ACHN (cell line): ENCODE results near the gene SYT7.

Source experiments
- DNase-seq: peaks from one replicate; pipeline ENCODE4 v3.0.0-alpha.2; 2015
- in situ Hi-C: cut with HindIII; loops from 2 replicates; pipeline ENCODE4 v1.10.0; 2017; ENCODE audit warnings: low sequenced_read_pairs, low pct_ligation_motif_present, low pct_unique_long_range_greater_than_20kb

SYT7 gene

DNA sequence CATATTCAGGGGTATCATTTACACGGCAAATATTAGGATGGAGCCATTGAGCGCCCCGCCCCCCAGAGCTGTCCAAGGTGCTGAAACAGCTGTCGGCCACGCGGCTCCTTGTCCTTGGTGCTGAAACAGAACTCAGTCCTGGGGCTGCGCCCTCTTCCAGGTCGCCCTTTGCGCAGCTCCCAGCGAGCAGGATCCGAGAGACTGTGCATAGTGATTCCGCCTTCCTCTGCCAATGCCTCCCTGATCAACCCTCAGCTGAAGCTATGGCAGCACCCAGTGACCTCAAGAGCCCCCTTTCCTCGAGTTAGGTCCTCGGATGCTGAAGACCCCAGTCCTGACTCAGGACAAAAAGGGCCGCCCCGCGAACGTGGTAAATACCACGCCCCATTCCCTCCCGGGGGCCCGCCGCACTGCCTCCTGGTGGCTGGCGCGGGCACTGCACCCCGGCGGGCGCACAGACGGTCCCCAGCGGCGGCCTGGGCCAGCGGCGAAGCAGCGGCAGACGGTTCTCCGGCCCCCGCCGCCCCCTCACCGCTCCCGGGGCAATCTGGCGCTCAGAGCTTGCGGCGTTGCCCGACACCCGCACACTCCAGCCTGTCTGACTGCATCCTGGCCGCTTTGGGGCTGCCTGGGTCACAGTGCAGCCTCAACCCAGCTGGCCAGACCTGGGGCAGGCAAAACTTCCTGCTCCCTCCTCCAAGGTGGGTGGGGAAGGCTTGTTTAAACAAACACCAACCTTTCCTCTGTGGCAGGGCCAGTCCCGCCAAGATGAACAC is 13.4 kb downstream of the SYT7 start:
- in situ Hi-C loops: no loop called here
- peak; percentile 80 for DNase-seq

DNA sequence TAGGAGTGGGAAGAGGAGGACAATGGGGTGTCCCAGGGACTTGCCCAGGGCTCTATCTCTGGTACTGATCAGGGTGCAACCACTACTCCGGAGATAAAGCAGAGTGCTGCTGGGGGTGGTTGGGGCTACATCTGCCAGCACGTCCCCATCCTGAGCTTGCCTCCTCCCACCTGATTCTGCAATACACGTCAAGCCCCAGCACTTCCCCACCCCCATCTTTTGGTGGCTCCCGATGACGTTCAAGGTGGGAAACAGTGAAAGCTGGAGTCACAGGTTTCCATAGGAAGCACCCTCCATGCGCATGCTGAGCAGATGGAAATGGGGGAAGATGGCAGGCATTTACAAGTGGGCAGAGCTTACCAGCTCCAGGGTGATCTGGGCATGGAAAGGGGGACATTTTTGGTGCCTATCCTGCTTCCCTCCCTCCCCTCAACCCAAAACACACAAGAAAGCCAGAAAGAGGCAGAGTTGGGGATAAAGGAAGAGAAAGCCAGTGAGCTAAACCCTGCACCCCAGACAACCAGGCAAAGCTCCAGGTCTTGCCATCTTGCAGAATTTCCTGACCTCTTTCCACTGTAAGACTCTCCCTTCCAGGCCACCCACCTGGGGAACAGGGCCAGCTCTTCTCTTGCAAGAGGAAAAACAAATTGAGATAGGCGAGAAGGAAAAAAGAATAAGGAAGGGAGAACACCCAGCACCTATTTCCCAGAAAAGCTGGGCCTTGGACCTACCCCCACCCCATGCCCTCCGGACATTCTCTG is 15.8 kb downstream of the SYT7 start:
- in situ Hi-C loops: no loop called here
- DNase-seq: no peak

DNA sequence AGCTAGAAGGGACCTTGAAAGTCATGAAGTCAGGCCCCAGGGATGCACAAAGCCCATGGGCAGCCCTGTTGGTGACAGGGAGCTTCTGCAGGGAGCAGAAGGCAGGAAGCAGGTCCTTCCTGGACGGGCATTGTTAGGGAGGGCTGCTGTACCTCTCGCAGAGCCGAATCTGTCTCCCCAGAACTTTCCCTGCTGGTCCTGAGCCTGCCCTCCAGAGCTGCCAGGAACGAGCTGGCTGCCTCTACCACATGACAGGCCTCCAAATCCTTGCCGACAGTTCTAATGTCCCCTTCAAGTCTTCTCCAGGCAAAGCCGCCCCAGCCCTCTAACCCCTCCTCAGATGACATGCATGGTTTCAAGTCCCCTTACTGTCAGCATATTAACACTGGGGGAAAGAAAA is 20.1 kb downstream of the SYT7 start:
- DNase-seq: no peak
- in situ Hi-C loops: no loop called here

DNA sequence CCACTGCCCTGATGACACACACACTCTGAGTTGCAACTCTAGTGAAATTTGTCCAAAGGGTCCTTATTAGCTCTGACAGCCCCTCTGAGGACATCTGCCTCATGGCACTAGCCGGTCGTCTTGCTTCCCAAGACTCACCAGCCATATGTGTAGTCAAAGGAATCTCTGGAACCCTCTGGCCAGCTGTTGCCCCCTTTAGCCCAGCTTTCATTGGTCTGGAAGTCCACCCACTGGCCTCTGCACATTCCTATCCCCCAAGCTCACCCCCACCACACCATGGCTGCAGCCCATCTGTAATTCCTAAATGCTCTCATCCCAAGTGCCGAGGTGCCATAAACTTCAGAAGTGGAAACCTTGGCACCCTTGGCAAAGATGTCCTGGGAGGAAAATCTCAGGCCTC is 24.3 kb downstream of the SYT7 start:
- in situ Hi-C loops: no loop called here
- no peak for DNase-seq

DNA sequence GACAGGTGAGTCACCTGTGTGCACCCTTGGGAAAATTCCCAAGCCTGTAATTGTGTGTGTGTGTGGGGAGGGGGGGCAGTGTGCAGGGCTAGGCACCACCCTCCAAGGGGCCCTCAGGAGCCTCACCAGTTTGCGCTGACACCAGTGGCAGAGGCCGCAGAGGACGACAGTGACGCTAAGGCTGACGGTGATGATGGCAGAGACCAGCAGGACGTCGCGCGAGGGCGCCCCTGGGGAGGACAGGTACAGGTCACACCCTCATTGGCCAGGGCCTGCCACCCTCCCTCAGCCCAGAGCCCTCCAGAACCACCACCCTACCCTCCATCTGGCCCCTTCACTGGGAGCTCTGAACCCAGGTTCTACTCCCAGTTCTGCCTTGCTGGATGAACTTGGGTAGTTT is 24.9 kb downstream of the SYT7 start:
- in situ Hi-C loops: no loop called here
- no peak for DNase-seq

DNA sequence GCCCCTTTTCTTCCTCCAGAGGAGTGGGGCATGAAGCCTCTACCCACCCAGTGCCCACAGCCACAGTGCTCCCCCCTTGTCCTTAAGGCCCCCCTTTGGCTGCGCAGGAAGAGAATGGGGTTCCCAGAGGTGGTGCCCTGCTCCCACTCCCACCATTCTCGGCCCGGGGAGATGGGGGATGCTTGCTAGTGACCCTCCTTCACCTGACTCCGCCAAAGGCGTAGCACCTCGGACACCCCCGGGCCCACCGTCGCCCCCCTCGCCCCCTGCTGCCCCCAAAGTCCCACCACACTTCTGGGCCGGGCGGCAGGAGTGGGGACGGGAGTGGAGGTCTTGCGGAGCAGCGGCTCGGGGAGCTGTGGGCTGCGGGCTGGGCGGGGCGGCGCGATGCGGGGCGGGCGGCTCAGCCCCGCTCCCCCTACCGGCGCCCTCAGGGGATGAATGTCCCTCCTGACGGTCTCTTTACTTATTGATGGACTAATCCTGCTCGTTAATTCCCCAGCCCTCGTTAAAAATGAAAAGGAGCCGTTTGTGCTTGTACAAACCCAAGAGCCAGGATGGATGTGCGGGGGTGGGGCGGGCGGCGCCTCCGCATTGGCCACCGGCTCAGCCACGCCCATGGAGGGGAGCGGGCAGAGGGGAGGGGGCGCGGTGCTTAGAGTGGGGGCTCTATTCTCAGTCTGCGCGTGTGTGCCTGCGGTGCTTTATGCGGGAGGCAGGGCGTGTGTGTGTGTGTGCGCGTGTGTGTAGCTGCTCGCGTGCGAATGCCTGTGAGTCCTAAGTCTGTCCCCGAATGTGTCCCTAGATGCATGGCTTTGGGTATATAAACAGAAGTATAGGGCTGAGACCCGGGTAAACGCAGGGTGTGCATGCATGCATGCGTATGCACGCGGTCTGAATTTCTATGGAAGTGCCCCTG is 25.6 kb downstream of the SYT7 start:
- DNase-seq: no peak

DNA sequence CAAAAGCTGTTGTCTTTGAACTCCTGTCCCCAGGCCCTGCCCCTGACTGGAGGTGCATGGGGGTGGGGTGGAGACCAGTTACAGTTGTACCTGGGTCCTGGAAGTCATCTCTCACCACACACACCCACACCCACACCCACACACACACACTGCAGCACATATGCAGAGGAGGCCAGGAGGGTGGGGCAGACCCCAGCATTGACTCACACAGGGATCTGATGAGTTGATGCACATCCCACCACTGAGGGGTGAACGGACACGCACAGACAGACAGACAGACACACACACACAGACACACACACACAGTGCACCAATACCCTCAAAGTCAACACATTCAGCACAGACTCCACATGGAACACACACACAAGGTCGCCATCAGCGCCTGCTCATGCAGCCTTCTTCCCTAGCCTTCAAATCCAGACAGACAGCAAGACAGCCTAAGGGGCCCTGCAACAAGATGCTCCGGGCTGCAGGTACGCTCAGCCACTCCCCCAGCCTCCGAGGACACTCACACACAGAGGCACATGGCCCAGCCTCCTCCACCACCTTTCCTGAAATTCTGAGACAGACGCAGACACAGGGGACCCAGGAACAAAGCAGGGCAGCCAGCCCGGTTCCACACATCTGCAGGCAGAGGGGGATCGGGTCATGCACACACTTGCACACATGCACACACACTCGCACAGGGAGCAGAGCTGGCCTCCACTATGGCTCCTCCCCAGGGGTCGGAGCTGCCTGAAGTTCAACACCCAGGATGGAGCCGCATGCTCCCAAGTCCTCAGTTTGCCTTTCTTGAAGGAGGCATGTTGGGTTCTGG is 26.5 kb downstream of the SYT7 start:
- DNase-seq: no peak
- in situ Hi-C loops: no loop called here

More for the DNA sequence above, 25.6 kb downstream of the SYT7 start:
- in situ Hi-C loops: no loop called here

DNA sequence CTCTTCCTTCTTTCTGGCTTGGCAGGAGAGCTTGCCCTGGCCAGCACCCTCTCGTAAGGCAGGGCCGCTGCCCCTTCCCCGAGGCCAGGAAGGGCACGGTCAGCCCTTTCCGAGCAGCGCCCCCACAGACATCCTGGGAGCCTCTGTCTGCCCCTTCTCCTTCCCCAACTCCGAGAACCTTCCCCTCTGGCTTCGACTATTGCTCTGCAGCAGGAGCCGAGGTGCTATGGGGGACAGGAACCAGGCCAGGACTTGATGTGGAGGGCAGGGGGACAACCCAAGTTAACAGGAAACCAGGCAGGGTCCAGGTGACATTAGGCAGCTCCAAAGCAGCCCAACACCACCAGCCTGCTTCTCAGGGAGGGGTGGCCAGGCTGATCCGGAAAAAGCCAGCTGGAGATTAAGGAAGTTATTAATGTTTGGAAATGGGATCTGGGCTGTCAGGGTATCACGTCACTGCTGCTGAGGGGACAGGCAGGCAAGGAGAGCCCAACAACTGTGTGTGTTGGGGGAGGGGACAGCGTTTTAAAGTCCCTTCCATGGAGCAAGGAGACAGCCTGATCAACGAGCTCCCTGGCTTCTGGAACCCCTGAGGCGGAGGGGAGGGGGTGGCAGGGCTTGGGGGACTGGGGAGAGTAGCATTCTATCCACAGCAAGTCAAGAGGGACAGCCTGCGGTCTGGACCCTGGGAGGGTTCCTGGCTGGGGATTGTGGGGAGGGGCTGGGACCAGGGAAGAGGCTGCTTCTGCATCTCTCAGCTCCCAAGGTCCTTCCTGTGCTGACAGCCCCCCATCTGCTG is 27.3 kb downstream of the SYT7 start:
- DNase-seq: no peak
- in situ Hi-C loops: no loop called here

DNA sequence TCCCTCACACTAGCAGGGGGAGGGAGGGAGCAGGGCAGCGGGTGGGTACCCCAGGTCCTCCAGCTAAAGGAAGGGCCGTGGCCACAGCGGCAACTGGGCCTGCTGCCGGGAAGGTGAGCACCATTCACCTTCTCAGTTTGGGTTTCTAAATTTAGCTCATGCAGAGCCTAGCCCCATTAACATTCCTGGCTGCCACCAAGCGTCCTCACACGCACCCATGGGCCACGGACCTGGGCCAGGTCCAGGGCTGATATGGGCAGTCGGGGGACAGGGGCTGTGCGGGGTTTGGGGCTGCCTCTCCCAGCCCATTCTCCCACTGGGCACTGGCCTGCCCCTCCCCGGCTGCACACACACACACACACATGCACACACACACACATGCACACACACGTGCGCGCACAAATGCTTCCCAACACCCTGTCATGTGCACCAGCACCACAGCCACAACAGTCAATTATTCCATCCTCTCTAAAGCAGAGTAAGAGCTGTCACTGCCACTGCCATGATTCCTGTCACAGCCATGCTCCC is 28.7 kb downstream of the SYT7 start:
- in situ Hi-C loops: no loop called here
- no peak for DNase-seq

DNA sequence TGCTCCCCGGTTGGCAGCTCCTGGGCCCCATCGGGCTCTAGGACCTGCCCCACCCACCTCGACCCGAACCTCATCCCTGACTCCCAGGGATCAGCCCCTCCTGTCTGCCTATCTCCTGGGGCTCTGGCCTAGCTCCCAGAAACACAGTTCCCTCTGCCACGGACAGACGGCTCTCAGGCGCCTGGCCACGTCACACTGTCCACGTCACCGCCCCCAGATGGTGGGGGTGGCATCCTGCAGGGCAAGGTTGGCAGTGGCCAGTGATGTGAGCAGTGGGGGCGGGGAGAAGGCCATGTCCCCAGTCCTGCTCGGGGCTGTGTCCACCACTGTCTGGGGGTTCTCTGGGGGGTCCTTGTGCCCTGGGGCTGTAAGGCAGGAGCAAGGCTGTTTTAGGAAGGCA is 29.2 kb downstream of the SYT7 start:
- peak; percentile 68 for DNase-seq
- in situ Hi-C loops: no loop called here

DNA sequence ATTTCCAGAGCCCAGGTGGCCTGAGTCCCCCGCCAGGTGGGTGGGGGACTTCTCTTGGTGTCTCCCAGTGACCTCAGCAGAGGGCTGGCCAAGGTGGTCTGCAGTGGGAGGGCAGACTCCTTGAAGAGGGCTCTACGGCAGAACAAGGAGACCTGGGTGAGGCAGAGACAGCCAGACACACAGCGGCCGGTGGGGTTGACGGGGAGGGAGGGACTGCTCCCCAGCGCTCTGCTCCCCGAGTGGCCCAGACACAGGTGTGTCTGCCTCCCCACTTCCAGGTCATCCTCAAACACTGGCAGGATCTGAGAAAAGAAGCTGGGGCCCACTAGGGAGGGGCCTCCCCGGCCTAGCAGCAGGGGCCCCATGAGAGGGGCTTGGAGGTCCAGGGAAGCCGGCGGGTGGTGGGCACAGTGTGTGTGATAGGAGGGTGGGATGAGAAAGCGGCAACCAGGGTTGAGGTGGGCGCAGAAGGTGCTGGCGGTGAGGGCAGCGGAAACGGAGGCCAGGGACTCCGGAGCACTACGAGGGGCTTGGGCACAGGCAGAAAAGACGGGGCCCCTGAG is 30.1 kb downstream of the SYT7 start:
- in situ Hi-C loops: no loop called here
- DNase-seq: no peak

DNA sequence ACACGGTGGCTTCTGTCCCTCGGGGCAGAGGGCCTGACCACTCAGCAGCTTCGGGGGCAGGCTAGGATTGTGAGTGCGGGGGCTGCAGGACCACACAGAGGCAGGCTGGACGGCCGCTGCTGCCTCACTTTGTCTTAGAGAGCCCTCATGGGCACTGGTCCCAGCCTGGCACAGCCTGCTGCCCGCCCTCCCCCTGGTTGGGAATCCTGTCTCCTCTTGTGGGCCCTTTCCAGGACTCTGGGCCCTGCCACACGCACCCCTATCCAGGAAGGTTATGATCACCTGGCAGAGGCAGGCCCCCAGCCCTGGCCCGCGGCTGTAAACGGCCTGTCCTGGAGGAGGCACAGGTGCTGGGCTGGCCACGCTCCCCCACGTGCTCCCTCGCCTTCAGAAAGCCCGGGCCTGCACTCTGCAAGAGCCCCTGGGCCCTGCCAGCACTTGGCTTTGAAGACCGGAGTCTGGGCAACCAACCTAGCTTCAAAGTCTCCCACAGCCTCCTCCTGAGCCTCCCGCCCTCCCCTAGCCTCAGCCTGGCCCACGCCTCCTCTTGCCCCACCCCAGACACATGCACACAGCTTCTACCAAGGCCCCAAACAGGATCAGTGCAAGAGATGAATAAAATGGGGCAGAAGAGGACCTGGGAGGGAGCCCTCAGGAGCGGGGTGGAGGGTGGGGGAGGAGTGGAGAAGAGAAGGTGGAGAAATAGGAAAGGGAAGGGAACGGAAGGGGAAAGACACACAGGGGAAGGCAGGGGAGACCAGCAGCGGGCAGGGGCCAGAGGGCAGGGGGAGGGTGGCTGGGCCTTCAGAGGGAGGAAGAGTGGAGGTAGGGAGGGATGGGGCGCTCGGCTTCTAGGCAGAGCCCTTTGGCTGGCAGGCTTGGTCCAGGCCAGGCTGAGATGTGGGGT is 31.0 kb downstream of the SYT7 start:
- in situ Hi-C loops: no loop called here
- no peak for DNase-seq

DNA sequence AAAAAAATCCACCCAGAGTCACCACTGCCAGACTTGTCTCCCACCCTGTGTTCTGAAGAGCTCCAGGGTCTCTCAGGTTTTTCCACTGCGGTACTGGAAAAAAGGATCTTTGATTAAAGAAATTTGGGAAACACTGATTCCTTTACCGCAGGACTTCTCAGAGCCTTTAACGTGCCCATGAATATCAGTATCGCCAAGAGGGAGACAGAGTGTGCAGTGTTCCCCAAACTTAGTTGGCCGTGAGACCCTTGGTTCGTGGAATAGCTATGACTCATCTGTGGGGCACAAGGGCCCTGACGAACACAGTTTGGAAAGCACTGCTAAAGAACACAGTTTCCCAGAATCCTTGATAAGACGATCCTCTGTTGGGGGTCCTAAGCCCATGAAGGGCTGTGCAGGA is 31.7 kb downstream of the SYT7 start:
- in situ Hi-C loops: no loop called here
- no peak for DNase-seq

DNA sequence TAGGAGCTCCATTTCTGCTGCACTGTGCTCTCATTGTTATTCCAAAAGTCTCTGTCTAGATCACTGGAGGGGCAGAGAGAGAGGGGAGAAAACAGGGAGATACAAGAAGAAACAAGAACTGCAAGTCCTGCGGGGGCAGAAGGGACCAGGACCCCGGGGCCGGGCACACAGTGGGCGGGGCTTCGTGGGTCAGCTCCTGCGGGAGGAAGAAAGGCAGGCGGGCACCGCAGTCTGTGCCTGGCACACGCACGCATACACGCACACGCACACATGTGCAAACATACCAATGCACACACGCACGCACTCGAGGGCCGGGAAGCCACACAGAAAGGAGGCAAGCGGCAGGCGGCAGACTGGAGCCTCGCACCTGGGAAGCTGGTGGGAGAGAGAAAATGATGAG is 33.6 kb downstream of the SYT7 start:
- no peak for DNase-seq
- in situ Hi-C loops: no loop called here

DNA sequence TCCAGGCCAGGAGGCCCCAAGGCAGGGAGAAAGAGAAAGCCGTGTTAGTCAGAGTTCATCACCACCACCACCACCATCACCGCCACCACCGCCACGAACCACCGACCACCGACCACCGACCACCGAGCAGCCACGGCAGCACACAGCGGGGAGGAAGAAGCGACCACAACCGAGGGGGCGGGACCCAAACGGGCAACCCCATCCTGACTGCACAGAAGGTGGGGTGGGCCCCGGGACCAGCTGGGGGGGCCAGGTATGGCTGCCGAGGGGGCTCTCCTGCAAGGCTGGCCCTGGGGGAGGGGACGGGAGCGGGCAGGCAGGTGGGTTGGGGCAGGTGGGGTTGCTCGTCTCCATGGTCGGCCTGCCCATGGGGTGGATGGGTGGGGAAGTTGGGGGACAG is 34.2 kb downstream of the SYT7 start:
- no peak for DNase-seq
- in situ Hi-C loops: no loop called here

DNA sequence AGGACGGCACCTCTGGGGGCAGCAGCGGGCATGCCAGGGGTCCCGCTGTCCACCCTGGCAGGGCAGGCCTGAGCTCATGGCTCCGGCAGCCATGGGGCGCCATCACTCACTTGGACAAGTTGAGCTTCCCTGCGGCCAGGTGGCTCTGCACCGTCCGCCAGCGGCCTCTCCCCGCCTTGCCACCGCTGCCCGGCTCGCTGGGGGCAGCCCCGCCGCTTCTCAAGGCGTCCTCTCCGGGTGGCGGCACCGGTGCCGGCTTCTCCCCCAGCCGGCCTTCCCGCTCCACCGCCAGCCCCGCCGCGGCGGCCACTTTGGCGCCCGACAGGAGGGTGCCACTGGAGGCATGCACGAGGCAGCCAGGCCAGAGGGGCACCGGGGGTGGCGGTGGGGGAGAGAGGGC is 35.0 kb downstream of the SYT7 start:
- in situ Hi-C loops: no loop called here
- no peak for DNase-seq
